Esophagus muscularis mucosa (tissue), 4 donors: ENCODE measurements around the gene APOE.

Experiments
- EP300 ChIP-seq: sonication (generic); formaldehyde crosslinking; IDR thresholded peaks from one replicate; pipeline ENCODE4 v1.6.1; 2017; ENCODE audit warnings: antibody characterized with exemption
- POLR2A ChIP-seq: fragments of 450-650 bp; IDR thresholded peaks from one replicate; pipeline ENCODE4 v1.6.1; 2017; ENCODE audit warnings: antibody characterized with exemption, moderate library complexity, mild to moderate bottlenecking, low read depth
- TF ChIP-seq, protein P1 (sequence below), 3 experiments: fragments of 200-600 bp in 2 of 3; fragments of 450-650 bp in 1 of 3; sonication (generic) in 2 of 3; IDR thresholded peaks; one replicate each; pipeline ENCODE4 v1.5.1; 2017 to 2019; ENCODE audit warnings: antibody characterized with exemption in 3 of 3, mild to moderate bottlenecking in 2 of 3, moderate library complexity in 1 of 3

DNA sequence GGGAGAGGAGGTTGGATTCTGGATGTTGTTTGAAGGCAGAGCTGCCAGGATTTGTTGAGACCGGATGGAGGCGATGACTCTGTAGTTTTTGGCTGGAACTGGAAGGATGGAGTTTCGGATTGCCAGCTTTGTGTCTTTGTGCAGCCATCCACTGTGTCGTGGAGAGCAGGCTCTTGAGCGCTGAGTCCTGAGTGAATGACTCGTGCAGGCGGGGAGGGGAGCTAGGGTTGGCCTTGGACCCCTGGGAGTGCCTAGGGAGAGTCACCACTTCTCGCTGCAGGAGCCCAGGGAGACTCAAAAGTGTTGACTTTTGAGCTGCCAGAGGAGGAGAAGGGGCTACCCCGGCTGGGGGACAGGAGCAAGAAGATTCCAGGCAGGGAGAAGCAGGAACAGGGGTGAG is 10.7 kb upstream of the APOE start:
- TF ChIP-seq POLR2A (no peak), EP300 (no peak)
- TF ChIP-seq, protein P1, sequence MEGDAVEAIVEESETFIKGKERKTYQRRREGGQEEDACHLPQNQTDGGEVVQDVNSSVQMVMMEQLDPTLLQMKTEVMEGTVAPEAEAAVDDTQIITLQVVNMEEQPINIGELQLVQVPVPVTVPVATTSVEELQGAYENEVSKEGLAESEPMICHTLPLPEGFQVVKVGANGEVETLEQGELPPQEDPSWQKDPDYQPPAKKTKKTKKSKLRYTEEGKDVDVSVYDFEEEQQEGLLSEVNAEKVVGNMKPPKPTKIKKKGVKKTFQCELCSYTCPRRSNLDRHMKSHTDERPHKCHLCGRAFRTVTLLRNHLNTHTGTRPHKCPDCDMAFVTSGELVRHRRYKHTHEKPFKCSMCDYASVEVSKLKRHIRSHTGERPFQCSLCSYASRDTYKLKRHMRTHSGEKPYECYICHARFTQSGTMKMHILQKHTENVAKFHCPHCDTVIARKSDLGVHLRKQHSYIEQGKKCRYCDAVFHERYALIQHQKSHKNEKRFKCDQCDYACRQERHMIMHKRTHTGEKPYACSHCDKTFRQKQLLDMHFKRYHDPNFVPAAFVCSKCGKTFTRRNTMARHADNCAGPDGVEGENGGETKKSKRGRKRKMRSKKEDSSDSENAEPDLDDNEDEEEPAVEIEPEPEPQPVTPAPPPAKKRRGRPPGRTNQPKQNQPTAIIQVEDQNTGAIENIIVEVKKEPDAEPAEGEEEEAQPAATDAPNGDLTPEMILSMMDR (IDR thresholded peaks at IDR 0.05): no peak
